Right renal pelvis (tissue), 4 donors: ENCODE data around the gene RTRAF. TPM values are rescaled to one million over a fixed set of nuclear protein-coding genes. Genes with fewer than 3 reads are reported as not detected.

Experiments used
- DNase-seq, 4 donors: peaks; one replicate each; pipeline ENCODE4 v3.0.0-alpha.2; 2013; ENCODE audit warnings: low read depth in 4 of 4, low spot score in 3 of 4, missing footprints in 1 of 4
- polyA plus RNA-seq, 4 donors: library from polyadenylated mRNA; unstranded; fragments of 120-200 nt; gene quantifications; one replicate each; pipeline ENCODE4 v1.2.1, GENCODE V29; 2013; ENCODE audit not compliant: insufficient read length in 4 of 4

The RTRAF gene
- polyA plus RNA-seq, 4 donors = 286 to 311 (median 290) TPM

DNA sequence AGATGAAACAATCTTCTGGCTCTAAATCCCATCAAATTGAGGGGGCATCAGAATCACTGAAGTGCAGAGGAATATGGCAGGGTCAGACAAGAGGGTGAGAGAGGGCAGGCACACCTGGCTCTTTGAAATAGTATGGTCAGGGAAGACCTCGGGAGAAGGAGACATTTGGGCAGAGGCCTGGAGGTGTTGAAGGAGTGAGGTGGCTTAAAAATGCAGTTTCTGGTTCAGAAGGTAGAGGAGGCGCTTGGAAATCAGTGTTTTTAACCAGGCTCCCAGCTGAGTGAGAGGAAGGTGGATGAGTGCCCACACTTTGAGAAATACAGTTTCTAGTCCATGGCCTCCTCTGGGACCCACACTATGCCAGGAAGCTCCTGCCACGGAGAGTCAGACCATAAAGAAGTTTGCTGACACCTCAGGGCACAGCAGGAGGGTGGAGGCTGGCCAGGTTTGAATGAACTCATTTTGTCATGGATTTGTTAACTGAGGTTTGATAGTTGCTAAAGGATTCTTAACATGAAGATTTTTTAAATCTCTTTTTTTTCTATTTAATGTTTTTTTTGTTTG is 59.4 kb downstream of the RTRAF start:
- no peak for DNase-seq

GRCh38 chr14:52049271-52049670 is 59.9 kb downstream of the RTRAF start:
- no peak for DNase-seq

DNA sequence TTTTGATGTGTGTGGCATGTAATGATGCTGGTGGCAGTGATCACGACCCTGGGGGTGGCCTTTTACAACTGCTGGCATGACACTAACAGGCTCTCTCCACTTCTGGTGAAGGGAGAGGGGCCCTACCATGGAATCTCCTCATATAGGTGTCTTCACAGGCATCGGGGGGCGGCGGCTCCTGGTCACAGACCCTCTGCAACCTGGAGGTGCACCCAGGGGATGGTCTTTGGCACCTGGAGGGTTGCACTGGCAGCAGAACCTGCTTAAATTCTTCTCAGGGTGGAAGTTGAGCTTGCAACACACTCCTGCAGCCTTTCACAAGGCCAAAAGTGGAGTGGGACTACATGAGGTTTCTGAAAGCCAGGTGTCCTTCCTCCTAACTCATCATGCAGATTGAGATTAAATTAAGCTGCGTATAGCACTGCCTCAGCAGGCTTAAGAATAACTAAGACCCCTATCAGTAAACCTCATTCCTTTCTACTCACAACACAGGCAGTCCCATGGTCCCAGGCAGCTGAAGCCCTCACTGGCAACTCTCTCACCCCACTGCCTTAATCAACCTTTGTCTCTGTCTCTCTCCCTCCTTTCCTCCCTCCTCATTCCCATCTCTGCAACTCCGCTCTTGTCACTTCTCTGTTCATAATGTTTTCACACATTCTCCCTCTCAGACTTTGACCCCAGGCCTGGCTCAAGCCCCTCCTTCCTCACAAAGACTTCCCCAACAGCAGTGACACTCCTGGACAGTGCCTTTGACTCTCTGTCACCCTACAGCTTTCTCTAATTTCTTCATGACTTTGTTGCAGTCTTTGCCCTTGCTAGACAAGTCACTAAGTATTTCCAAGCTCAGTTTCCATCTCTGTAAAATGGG is 60.6 kb downstream of the RTRAF start:
- DNase-seq = no peak

DNA sequence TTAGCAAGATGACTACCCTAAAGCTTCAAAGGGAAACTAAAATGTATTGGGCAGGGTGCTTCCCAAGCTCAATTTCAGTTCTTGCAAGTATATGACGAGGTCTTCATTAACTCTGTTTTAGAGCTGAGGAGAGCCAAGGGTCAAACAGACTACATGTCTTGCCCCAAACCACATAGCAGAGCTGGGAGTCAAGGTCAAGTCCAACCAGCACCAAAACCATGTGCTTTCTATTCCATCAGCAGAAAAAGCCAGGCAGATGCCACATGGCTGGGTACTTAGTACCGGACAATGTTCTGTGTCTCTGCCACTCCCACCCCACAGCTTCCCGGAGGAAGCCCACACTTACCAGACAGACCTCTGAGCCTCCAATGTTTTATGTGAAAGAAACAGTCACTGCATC is 61.9 kb downstream of the RTRAF start:
- DNase-seq = no peak

- no peak for DNase-seq
These were observed 62.5 kb downstream of the RTRAF start for GRCh38 chr14:52051871-52052270.

DNA sequence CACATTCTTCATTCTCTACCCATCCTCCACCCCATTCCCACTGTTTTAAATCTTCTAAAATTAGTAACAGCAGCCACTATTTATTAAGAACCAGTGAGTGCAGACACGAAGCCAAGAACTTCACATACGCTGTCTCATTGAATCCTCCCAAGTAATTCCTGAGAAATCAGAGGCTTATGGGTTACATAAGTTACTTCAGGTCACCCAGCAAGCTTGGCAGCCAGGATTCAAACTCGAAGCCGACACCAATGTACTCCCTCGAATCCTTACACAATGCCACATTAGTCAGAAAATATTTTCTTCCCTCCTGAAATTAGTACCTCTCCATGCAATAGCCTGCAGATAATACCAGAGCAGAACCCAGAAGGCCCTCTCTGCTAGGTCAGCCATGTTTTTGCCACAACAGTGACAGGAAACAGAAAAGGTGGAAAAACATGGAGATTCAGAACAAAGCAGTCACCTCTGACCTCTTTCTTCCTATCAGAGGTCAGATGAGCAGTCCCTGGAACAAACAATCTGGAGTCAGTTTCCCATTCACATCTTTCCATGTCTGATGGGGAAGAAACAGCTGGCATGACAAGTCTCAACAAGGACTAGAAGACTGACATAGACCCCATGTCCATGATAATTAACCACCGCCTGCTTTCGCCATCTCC is 63.1 kb downstream of the RTRAF start:
- no peak for DNase-seq

- no peak for DNase-seq
These were observed 63.7 kb downstream of the RTRAF start for GRCh38 chr14:52053044-52053443.

DNA sequence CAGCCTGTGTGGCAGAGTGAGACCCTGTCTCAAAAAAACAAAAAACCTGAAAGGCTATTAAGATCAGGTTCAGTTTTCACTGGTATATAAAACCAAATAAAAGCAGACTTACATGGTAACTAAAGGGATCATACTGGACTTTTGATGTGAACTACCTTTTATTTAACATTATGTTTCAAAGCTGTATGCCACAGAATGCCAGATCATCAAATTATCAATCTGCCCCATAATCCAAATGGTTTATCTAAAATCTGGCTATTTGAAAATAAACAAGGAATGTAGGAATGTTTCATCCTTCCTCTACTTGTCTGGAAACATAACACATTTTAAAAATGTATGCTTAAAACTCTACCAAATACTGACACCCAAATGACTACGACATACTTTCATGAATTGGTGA is 65.3 kb downstream of the RTRAF start:
- no peak for DNase-seq

DNA sequence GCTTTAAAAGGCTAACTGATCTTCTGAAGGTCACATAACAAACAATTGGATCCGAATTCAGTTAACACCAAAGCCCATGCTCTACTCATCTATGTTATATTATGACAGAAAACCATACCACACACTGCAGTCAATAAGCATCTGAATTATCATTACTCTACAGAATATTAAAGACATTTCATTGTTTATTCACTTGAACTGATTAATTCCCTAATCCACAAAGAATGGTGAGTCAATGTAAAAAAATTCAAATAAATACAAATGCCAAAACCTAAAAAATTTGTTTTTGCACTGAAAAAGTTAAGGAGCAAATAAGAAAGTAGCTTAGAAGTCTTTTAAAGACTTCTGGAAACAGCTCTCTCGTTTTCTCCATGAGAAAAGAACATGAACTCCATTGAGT is 65.8 kb downstream of the RTRAF start:
- no peak for DNase-seq

- DNase-seq = no peak
These were observed 69.0 kb downstream of the RTRAF start for GRCh38 chr14:52058341-52058740.

GRCh38 chr14:52059649-52060048 is 70.3 kb downstream of the RTRAF start:
- DNase-seq = no peak

GRCh38 chr14:52060080-52060479 is 70.7 kb downstream of the RTRAF start:
- DNase-seq = no peak

Other genes starting within 250 kb of the RTRAF start
- gene GNG2, start 128.9 kb upstream of the RTRAF start, polyA plus RNA-seq = 10 to 100 TPM; 65.0 to 92.0 (median 87.2) TPM
- gene NID2, start 79.5 kb downstream of the RTRAF start, polyA plus RNA-seq = 100 to 1,000 TPM; 103 to 133 (median 112) TPM